ENCODE measurements around the gene HID1.
A peak's percentile ranks its signal among the peaks of the same experiment; 100 is the strongest.

HID1 gene

DNA sequence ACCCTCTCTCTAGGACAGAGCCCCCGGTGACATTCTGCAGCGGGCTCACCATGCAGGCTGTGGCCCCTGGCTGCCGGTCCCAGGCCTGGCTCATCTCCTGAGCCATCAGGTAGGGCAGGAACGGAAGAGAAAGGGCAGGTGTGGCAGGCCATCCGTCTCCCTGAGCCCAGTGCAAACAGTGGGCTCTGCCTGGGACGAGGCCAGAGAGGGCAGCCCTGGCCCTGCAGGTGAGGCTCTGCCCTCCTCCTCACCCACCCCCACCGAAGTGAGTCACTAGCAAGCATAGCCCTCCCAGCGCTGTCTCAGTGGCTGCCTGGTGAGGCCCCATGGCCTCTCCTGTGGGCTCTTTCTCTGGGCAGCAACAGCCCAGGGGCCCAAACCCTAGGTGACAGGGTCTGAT is 22.4 kb downstream of the HID1 start:
- DNase-seq (ENCODE audit: low read depth): no peak

DNA sequence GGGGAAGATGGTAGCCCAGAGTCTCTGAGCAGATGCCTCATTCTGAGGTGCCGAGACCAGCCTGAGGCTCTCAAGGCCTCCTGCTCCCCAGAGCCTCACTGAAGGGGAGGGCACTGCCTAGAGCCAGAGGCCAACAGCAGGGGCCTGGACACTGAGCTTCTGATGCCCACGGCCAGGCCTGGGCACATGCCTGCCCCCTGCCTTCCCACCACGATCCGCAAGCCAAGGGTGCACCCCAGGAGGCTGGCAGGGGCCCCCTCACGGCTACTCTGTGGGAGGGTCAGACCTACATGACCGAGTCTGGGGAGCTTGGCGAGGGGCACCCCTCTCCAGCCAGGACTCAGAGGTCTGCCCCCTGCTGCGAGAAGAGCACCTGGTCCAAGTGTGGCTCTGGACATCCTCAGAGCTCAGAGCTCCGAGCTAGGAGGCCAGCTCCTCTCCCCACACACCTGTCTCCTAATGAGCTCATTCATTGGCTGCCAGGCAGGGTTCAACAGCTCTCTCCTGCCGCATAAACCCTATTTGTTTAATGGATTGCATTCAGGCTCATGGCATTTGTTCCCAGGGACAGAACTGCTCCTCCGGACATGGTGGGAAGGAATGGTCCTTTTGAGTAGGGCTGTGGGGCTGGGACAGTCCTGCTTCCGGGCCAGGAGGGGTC is 23.0 kb downstream of the HID1 start:
- DNase-seq (ENCODE audit: low read depth): no peak

DNA sequence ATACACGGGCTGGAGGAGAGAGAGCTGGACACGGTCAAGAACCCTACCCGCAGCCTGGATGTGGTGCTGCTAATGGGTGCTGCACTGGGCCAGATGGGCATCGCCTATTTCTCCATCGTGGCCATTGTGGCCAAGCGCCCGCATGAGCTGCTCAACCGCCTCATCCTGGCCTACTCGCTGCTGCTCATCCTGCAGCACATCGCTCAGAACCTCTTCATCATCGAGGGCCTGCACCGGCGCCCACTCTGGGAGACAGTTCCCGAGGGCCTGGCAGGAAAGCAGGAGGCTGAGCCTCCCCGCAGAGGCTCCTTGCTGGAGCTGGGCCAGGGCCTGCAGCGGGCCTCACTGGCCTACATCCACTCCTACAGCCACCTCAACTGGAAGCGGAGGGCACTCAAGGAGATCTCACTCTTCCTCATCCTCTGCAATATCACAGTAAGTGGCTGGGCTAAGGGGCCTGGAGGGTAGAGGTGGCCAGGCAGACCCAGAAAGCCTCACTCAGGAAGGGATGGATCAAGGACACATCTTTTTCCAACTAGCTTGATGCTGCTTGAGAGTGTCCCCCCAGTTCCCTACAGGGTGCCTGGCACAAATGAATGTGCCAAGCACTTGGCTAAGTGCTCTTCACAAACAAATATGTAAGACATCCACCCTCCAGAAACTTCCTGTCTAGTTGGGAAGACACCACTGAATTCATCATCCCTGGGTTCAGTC is 25.4 kb downstream of the HID1 start:
- no peak for DNase-seq (ENCODE audit: low read depth)

DNA sequence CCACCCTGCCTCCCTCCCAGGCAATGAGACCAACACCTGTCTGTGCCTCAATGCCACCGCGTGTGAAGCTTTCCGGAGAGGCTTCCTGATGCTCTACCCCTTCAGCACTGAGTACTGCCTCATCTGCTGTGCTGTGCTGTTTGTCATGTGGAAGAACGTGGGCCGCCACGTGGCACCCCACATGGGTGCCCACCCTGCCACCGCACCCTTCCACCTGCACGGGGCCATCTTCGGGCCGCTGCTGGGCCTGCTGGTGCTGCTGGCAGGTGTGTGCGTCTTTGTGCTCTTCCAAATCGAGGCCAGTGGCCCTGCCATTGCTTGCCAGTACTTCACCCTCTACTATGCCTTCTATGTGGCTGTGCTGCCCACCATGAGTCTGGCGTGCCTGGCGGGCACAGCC is 25.9 kb downstream of the HID1 start:
- DNase-seq (ENCODE audit: low read depth): no peak

DNA sequence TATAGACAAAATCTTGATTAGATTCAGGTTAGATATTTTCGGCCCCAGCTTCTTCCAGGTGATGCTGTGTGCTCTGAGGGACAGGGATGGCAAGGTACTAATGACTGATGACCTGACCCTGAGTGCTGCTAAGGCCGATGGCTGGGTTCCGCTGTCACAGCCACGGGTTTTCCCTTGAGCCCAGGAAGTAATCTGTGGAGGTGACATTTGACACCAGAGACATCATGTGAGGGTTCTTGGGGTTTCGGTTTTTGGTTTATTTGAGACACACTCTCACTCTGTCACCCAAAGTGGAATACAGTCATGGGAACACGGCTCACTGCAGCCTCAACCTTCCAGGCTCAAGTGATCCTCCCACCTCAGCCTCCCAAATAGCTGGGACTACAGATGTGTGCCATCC is 27.0 kb downstream of the HID1 start:
- no peak for DNase-seq (ENCODE audit: low read depth)

DNA sequence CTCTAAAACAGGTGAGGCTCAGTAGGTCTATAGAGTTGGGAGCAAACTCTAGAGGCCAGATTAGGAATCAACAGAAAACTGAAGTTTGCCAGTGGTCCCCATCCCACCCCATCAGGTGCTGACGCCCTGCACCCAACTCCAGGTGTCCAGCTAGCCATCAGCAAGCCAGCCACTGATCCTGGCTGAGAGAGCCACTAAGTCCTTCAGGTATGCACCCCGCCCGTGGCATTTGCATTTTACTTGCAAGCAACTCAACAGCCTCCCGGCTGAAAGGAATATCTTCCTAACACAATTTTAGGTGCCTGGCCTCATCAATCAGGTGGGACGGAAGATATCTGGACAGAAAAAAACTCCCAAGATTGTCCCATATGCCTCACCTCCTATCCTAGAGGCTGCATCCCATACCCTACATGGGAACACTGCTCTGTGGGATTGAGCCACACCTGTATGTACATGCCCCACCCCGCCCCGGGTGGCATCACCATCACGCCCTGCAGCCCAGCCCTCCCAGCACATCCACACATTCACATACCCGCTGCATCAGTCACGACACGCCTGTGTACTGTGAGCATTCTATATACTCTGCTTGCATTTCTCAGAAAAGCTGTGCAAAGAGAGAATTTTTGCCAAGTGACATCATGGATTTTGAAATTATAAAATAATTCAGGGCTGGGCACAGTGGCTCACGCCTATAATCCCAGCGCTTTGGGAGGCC is 28.6 kb downstream of the HID1 start:
- DNase-seq (ENCODE audit: low read depth): no peak

DNA sequence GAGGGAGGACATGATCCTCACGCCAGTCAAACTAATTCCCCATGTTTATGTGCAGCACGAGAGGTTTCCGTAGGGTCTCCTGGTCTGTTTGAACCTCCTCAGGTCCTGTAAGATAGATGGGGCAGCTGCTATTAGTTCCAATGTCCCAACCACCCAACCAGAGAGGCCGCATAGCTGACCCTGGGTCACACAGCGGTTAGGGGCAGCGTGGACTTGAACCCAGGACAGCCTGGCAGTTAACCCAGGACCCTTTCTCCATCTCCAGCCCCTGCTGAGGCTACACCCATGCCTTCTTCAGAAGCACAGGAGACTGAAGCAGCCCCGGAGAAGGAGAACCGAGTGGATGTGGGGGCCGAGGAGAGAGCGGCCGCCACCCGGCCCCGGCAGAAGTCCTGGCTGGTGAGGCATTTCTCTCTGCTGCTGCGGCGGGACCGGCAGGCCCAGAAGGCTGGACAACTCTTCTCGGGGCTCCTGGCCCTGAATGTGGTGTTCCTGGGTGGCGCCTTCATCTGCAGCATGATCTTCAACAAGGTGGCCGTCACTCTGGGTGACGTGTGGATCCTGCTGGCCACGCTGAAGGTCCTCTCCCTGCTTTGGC is 31.3 kb downstream of the HID1 start:
- DNase-seq (ENCODE audit: low read depth): no peak

DNA sequence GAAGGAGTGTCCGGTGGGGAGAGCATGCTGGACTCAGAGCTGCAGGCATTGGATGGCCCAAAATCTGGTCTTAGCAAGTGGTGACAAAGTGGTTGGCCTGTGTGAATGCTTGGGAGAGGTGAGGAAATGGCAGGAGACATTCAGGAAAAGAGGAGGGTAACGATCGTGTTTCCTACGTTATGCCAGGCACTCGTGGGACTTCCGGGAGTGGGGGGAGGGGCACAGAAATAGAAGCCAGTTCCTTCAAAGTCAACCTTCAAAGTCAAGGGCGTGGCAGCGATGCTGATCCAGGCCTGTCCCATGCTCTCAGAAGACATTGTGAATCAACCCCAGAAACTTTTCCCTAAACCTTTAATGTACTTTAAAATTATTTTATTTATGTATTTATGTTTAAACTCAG is 33.0 kb downstream of the HID1 start:
- no peak for DNase-seq (ENCODE audit: low read depth)

DNA sequence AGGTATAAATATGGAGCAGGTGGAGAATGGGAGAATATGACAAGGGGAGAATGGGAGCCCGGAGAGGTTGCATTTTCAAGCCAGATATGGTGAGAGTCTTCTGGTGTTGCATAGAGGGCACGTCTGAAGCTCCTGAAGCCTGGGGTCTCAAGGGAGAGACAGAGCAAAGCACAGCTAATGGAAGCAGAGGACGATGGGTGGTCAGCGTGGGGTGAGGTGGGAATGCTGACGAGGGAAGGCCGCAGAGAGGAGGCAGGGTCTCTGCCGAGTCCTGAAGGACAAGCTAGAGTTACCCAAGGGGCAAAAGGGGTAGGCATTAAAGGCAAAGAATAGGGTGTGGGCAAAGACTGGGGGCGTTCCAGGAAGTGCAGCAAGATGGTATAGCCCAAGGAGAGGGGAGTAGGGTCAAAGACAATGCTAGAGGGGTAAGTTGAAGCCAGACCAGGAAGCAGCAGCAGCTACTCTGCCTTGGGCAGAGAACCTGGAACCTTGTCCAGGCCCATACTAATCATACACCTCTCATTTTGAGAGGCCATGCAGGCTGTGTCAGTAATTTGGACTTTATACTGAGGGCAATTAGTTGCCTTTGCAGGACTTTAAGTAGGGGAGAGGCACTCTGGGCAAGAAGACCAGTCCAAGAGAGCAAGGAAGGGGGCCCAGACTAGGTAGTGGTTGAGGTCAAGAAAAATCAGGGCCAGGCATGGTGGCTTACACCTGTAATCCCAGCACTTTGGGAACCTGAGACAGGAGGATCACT is 34.2 kb downstream of the HID1 start:
- DNase-seq (ENCODE audit: low read depth): no peak

DNA sequence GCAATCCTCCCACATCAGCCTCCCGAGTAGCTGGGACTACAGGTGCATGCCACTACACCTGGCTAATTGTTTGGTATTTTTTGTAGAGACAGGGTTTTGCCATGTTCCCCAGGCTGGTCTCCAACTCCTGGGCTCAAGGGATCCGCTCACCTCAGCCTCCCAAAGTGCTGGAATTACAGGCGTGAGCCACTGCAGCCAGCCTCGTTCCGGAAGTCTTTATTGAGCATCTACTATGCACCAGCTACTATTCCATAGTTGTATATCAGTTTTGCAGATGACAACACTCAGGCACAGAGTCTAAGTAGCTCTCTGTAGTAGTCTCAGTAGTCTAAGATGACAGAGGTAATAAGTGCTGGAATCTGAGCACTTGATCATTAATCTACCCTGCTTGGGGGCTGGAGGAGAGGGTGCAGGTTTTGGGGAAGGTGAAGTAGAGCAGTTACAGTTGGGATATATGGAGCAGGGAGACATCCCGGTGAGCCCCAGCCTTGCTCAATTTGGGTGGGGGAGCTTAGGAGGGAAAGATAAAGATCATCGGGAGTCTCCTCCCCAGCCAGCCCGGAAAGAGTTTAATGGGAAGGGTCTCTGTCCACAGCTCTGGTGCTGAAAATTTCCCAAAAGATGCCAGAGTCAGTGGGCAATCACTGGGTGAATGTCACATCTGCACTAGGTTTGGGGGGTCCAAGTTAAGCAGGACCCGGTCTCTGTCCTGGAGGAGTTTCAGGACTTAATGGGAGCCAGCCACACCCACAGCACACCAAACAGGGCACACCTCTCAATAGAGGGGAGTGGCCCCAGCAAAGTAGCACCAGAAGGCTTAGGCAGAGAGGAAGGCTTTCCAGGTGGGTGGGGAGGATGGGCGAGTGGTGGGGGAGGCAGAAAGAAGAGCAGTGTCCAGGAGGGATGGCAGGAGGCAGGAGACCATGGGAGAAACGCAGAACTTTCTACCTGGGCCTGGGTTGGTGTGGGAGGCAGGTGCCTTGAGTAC is 35.2 kb downstream of the HID1 start:
- DNase-seq (ENCODE audit: low read depth): no peak

DNA sequence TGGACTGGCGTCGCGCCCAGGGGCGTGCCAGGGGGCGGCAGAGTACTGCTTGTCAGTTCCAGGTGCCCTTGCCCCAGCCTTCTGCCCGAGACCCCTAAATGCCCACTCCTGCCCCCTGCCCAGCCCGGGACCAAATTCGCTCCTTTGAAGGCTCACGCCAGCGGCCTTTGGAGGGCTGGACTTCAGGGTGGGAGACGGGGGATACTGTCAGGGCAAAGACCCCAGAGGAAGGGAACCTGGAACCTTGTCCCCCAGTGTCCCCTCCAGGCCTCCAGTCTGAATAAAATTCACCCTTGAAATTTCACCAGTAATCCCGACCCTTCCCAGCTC is 36.1 kb downstream of the HID1 start:
- no peak for DNase-seq (ENCODE audit: low read depth)

DNA sequence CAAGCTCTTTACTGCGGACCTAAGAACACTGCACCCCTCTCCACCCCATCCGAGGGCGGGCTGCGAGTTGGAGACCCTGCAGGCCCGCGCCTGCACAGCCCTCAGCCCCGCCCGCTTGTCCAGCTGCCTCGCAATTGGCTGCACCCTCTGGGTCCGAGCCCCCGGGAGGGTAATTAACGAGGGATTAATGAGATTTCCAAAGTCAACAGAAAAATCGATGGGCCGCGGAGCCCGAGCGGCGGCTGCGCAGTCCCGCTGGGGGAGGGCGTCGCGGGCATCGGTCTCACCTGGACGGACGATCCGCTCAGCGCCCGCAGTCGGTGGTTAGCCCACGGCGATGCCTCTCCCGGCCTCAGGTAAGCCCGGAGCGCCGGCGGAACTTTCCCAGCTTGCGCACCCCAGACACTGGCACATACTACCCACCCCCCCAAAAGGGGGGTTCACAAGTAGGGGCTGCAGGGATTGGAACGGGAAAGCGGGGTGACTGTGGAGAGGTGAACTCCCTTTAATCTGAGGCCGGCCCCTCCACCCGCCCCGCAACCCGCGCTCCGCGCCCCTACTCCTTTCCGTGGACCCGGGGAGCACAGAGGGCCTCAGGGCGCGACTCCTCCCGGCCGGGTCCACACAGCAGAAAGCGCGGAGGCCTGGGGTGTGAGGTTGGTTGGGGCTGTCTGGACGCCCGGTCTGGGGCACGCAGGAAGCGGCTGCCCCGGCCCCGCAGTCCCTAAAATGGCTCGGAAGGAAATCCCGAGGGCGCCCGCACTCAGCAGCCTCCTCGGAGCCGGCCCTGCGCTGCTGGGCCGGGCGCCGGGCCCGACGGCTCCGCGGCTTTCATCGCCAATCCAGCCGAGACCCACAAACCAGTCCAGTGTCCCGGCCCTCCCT is 36.7 kb downstream of the HID1 start, which contains the start of gene OTOP3:
Gene OTOP3 (plus strand): TSS at position 314 of the 885 bp plus-strand sequence. CDS start 24 bp downstream, at position 338.
- DNase-seq (ENCODE audit: low read depth): no peak

DNA sequence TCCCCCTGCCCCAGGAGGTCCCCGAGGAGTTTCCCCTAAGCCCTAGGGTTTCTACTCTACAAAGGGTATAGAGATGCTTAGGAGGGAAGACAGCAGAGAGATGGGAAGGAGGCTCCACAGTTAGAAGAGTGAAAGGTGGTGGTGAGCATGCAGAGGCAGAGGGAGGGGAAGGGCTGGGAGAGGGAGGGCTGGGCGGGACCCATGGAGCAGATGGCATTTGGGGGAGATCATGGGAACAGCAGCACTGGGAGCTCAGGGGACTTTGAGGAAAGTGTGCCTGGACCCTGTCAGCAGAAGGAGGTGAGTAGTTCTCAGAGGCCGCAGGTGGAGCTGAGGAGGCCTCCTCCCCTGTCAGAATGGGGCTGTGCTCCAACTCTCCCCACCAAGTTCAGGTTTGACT is 37.5 kb downstream of the HID1 start:
- no peak for DNase-seq (ENCODE audit: low read depth)

DNA sequence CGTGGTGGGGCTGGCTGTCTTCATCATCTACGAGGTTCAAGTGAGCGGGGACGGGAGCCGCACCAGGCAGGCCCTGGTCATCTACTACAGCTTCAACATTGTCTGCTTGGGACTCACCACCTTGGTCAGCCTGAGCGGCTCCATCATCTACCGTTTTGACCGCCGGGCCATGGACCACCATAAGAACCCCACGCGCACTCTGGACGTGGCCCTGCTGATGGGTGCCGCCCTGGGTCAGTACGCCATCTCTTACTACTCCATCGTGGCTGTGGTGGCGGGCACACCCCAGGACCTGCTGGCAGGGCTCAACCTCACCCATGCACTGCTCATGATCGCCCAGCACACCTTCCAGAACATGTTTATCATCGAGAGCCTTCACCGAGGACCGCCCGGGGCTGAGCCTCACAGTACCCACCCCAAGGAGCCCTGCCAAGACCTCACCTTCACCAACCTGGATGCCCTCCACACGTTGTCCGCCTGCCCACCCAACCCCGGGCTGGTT is 42.0 kb downstream of the HID1 start:
- DNase-seq (ENCODE audit: low read depth): no peak

DNA sequence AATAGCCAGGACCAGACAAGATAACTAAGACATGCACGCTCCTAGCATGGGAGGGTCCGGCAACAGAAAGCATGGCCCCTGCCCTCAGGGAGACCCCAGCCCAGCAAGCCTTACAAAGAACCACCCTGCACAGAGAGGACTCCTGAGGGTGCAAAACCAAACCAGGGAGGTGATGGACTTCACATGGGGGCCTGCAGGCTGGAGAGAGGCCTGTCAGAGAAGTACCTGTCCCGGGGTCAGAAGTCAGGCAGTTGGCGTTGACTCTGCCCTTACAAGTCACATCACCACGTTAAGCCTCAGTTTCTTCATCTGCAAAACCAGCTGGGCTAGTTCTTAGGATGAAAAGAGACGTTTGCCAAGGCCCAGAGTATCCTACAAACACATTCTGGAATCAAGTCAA is 43.8 kb downstream of the HID1 start:
- DNase-seq (ENCODE audit: low read depth): no peak

DNA sequence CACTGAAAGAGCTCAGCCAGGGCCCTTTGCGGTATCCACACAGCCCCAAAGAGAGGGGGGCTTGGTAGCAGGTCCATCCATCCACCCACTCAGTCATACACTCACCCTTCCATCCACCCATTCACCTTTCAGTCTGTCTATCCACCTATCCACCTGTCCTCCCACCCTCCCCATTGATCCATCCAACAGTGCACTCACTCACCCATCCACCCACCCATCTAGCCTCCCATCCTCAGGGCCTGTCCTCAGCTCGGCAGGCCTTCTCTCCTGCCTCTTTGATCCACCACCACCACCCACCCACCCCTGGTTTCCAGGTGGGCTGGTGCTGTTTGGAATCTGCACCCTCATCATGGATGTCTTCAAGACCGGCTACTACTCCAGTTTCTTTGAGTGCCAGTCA is 47.3 kb downstream of the HID1 start:
- DNase-seq (ENCODE audit: low read depth): no peak

DNA sequence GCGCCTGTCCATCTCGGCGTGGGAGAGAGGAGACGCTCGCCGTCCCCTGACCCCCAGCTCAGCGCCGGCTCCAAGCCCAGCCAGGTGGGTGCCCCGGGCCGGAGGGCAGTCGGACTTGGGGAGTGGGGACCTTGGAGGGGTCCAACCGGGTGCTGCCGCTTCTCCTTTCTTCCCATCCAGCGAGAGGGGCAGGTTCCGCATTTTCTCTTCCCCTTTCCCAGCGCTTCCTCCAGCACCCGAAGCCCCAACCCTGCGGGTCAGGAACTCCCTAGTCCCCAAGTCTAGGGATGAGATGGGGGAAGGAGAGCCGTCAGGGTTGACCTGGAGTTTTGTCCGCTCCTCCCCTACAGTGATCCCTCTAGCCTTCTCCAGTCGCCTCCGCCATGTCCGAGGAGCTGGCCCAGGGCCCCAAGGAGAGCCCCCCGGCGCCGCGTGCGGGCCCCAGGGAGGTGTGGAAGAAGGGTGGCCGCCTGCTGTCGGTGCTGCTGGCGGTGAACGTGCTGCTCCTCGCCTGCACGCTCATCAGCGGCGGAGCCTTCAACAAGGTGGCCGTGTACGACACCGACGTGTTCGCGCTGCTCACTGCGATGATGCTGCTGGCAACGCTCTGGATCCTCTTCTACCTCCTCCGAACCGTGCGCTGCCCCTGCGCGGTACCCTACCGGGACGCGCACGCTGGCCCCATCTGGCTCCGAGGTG is 48.2 kb downstream of the HID1 start, which contains the start of gene OTOP2:
Gene OTOP2 (plus strand): TSS at position 24 of the 699 bp plus-strand sequence. CDS start 360 bp downstream, at position 384.
- no peak for DNase-seq (ENCODE audit: low read depth)

DNA sequence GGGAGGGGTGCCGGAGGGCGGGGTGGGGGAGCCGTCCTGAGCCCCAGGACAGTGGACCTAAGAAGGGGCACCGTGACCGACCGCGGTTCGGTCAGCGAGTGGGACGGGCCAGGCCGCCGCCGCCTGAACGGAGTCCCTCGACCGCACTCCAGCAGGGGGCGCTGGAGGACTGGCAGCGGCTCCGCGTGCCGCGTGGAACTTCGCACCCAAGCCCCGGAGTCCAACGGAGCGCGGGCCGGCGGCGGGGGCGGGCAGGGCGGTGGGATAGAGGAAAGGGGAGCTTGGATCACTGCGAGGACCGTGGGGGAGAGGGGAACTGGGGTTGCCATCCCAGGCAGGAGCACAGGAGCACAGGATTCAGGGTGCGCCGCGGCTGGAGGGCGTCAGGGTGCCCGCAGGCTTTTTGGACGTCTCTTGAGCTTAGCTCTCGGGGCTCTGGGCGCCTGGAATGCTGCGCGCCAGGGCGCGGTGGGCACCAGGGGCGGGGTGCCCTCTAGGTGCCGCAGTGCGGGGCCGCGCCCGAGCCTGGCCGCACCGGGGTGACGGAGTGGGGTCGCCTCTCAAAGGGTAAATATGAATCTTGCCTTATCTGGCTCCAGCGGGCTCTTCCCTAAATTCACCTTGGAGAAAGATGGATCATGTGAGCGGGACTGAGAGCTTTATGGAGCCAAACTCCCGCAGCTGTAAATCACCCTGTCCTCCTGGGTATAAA is 48.9 kb downstream of the HID1 start:
- peak; percentile 49 for DNase-seq (ENCODE audit: low read depth)

All from activated gamma-delta T cell treated with anti-CD3 and anti-CD28 coated beads, Interleukin-2, amount 50 U/mL, for 16 hours (primary cell).